ENCODE data around the gene CTAGE8. TPM values are rescaled to one million over a fixed set of nuclear protein-coding genes. Genes with fewer than 3 reads are reported as not detected.
"Not testable (repeated sequence)": the region's sequence is repeated elsewhere in the genome, so short reads cannot be mapped to it uniquely, and the experiment has no call there.

Gene CTAGE8, protein sequence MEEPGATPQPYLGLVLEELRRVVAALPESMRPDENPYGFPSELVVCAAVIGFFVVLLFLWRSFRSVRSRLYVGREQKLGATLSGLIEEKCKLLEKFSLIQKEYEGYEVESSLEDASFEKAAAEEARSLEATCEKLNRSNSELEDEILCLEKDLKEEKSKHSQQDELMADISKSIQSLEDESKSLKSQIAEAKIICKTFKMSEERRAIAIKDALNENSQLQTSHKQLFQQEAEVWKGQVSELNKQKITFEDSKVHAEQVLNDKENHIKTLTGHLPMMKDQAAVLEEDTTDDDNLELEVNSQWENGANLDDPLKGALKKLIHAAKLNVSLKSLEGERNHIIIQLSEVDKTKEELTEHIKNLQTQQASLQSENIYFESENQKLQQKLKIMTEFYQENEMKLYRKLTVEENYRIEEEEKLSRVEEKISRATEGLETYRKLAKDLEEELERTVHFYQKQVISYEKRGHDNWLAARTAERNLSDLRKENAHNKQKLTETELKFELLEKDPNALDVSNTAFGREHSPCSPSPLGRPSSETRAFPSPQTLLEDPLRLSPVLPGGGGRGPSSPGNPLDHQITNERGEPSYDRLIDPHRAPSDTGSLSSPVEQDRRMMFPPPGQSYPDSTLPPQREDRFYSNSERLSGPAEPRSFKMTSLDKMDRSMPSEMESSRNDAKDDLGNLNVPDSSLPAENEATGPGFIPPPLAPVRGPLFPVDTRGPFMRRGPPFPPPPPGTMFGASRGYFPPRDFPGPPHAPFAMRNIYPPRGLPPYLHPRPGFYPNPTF
- total RNA-seq (2022) (5.7 and 6.3 TPM in 2 replicates), Bru-seq, nascent RNA (percentile 51 among the genes with signal in this experiment), BruChase-seq, experiment 1, labeled RNA remaining after a 2-hour chase (percentile 65 among the genes with signal in this experiment), BruChase-seq, experiment 2, labeled RNA remaining after a 6-hour chase (percentile 65 among the genes with signal in this experiment)
- long read RNA-seq, partial matches to known transcripts, result 0 of 4 reads
- long read RNA-seq, other reads (novel, unspliced or antisense), result 0 of 4 reads

DNA sequence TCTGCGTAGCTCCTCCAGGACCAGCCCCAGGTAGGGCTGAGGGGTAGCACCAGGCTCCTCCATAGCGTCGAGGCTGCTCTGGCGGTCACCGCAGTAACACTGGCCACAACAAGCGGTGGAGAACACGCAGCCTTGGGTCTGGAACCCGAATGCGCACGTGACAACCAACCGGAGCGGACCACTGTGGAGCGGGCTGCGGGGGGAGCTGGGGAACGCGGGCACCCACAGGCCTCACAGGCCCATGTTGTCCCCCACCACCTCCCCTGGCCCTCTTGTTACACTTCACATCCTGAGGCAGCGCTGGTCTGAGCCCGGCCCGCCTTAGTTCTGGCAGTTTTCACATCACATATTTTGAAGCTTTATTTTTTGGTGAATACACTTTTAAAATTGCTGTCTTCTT is at the start of gene CTAGE8:
Gene CTAGE8 (minus strand): TSS at position 101 of the 400 bp plus-strand sequence. CDS start 38 bp downstream, at position 63.
- H3K9me3 Mint-ChIP-seq (ENCODE audit: unreplicated experiment); H3K36me3 ChIP-seq (ENCODE audit: control insufficient read depth, insufficient read depth, low read length); H3K36me3 Mint-ChIP-seq (ENCODE audit: insufficient read depth, unreplicated experiment); H3K4me3 Mint-ChIP-seq (ENCODE audit: unreplicated experiment); H3K27me3 Mint-ChIP-seq (ENCODE audit: insufficient read depth, unreplicated experiment); intact Hi-C loops (cut with micrococcal nuclease; ENCODE audit: unreplicated experiment); H3K27ac Mint-ChIP-seq (ENCODE audit: unreplicated experiment); H3K9me3 ChIP-seq; BruUV-seq (replicated peaks); H3K4me3 ChIP-seq (ENCODE audit: low read depth, low read length); H3K27me3 ChIP-seq (replicated peaks; ENCODE audit: control insufficient read depth, insufficient read depth, low read length); H3K4me1 ChIP-seq; DNase-seq; POLR2A ChIA-PET; H3K4me1 Mint-ChIP-seq (ENCODE audit: low read depth, unreplicated experiment); CTCF ChIA-PET: not testable (repeated sequence)

DNA sequence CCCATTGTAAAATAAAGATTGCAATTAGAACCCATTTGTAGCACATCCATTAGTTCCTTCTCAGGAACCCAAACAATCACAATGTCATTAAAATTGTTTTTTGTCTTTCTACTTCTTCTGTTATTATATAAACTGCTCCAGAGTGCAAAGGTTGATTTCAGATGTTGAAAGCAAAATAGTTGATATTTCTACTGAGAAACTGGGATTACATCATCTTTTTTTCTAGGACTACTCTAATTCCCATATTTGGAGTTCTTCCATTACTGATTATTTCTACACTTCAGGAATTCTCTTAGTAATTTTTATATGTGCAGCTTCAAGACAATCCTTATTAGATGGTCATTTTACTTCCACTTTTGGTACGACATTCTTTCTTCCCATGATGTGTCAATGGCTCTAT is 48.4 kb upstream of the CTAGE8 start:
- H3K36me3 ChIP-seq (ENCODE audit: control insufficient read depth, insufficient read depth, low read length); DNase-seq; intact Hi-C loops (cut with micrococcal nuclease; ENCODE audit: unreplicated experiment); H3K4me1 Mint-ChIP-seq (ENCODE audit: low read depth, unreplicated experiment); POLR2A ChIA-PET; H3K36me3 Mint-ChIP-seq (ENCODE audit: insufficient read depth, unreplicated experiment); H3K27me3 Mint-ChIP-seq (ENCODE audit: insufficient read depth, unreplicated experiment); H3K27ac Mint-ChIP-seq (ENCODE audit: unreplicated experiment); BruUV-seq (replicated peaks); H3K4me3 Mint-ChIP-seq (ENCODE audit: unreplicated experiment); H3K9me3 Mint-ChIP-seq (ENCODE audit: unreplicated experiment); H3K27me3 ChIP-seq (replicated peaks; ENCODE audit: control insufficient read depth, insufficient read depth, low read length); CTCF ChIA-PET; H3K4me3 ChIP-seq (ENCODE audit: low read depth, low read length); H3K9me3 ChIP-seq; H3K4me1 ChIP-seq: not testable (repeated sequence)

DNA sequence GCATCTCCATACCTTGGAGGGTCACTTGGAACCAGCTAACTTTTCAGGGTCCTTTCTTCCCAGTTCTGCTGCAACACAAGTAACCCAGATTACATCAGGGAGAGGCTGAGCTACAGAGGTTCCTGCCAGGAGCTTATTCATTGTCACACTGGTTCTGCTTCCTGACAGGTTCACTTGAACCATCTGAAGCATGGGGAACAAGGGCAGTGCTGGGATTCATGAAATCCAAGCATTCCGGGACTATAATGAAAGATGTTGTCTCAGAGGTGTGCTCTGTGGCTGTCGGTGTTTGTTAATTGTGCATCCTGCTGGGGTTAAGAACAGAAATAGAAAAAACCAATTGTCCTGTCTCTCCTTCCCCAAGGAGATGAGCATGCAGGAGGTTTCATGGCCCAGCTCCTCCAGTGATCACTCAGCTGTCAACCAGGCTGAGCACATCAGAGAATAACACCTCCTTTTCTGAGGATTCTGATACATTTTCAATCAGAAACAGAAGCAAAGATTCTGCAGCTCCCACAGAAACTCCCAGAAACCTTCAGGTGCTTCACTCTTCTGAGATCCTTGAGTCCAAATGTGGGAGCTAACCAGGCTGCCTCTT is 42.9 kb upstream of the CTAGE8 start, which contains the start of gene OR2A1:
Gene OR2A1 (plus strand): TSS at position 548 of the 598 bp plus-strand sequence. CDS start 5,706 bp downstream, outside the sequence.
- H3K4me1 Mint-ChIP-seq (ENCODE audit: low read depth, unreplicated experiment); DNase-seq; H3K4me1 ChIP-seq; BruUV-seq (replicated peaks); H3K4me3 ChIP-seq (ENCODE audit: low read depth, low read length); H3K36me3 ChIP-seq (ENCODE audit: control insufficient read depth, insufficient read depth, low read length); H3K27me3 ChIP-seq (replicated peaks; ENCODE audit: control insufficient read depth, insufficient read depth, low read length); H3K27me3 Mint-ChIP-seq (ENCODE audit: insufficient read depth, unreplicated experiment); H3K9me3 Mint-ChIP-seq (ENCODE audit: unreplicated experiment); H3K36me3 Mint-ChIP-seq (ENCODE audit: insufficient read depth, unreplicated experiment); H3K27ac Mint-ChIP-seq (ENCODE audit: unreplicated experiment); H3K9me3 ChIP-seq; intact Hi-C loops (cut with micrococcal nuclease; ENCODE audit: unreplicated experiment); H3K4me3 Mint-ChIP-seq (ENCODE audit: unreplicated experiment); POLR2A ChIA-PET; CTCF ChIA-PET: not testable (repeated sequence)

DNA sequence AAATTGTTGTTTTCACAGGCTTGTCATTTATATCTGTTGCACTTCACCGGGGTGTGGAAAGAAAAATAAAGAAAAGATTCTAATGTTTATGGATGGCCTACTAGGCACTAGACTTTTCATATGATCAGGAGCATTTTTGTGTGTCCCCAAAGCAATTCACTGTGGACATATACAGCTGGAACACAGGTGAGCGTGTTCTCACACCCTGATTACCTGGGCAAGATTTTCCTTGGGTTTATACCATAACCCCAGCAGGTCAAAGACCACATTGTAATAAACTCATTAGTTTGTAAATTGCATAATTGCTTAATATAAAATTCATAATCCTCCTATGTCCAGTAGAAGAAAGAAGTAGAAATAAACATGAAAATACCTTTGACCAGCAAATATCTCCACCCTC is 42.1 kb upstream of the CTAGE8 start:
- H3K9me3 Mint-ChIP-seq (ENCODE audit: unreplicated experiment); H3K4me3 Mint-ChIP-seq (ENCODE audit: unreplicated experiment); H3K4me3 ChIP-seq (ENCODE audit: low read depth, low read length); H3K36me3 ChIP-seq (ENCODE audit: control insufficient read depth, insufficient read depth, low read length); CTCF ChIA-PET; intact Hi-C loops (cut with micrococcal nuclease; ENCODE audit: unreplicated experiment); H3K27me3 Mint-ChIP-seq (ENCODE audit: insufficient read depth, unreplicated experiment); H3K4me1 ChIP-seq; H3K9me3 ChIP-seq; POLR2A ChIA-PET; DNase-seq; H3K36me3 Mint-ChIP-seq (ENCODE audit: insufficient read depth, unreplicated experiment); BruUV-seq (replicated peaks); H3K4me1 Mint-ChIP-seq (ENCODE audit: low read depth, unreplicated experiment); H3K27ac Mint-ChIP-seq (ENCODE audit: unreplicated experiment); H3K27me3 ChIP-seq (replicated peaks; ENCODE audit: control insufficient read depth, insufficient read depth, low read length): not testable (repeated sequence)

DNA sequence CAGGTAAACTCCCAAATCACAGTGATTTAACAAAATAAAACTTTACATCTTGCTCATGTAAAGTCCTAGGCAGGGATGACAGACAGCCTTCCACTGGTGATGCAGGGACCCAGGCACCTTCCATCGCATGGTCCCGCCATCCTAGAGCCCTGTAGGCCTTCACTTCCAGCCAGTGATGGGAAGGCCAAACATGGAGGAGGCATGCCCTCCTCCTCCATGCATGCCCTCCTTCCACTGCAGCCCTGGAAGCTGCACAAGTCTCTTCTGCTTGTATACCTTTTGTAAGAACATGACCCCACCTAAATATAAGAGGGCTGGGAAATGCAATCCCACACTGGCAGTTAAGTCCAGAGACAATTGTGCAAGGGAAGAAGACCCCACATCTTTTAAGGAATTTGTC is 40.6 kb upstream of the CTAGE8 start:
- not testable (repeated sequence) for BruUV-seq (replicated peaks)

DNA sequence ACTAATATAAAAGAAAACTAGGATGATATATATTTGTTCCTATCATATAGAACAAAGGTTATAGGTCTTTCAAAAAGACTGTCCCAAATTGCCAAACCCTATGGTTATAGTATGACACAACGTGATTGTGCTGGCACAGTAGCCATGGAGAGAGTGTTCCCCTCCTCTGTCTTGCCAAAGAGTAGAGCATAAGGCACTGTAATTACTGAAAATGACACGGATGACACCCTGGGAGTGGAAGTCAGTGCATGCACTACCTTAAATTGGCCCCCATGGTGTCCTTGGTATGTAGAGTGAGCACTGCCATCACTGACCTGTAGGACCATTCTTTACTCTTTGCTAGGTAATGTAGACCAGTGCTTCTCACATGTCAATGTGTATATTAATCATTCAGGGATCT is 36.1 kb upstream of the CTAGE8 start:
- BruUV-seq (replicated peaks); intact Hi-C loops (cut with micrococcal nuclease; ENCODE audit: unreplicated experiment): not testable (repeated sequence)

More for the DNA sequence above, 40.6 kb upstream of the CTAGE8 start:
- DNase-seq; intact Hi-C loops (cut with micrococcal nuclease; ENCODE audit: unreplicated experiment); H3K27me3 ChIP-seq (replicated peaks; ENCODE audit: control insufficient read depth, insufficient read depth, low read length); POLR2A ChIA-PET; H3K9me3 ChIP-seq; H3K27me3 Mint-ChIP-seq (ENCODE audit: insufficient read depth, unreplicated experiment); H3K27ac Mint-ChIP-seq (ENCODE audit: unreplicated experiment); H3K36me3 Mint-ChIP-seq (ENCODE audit: insufficient read depth, unreplicated experiment); H3K36me3 ChIP-seq (ENCODE audit: control insufficient read depth, insufficient read depth, low read length); H3K4me1 Mint-ChIP-seq (ENCODE audit: low read depth, unreplicated experiment); H3K9me3 Mint-ChIP-seq (ENCODE audit: unreplicated experiment); CTCF ChIA-PET; H3K4me3 ChIP-seq (ENCODE audit: low read depth, low read length); H3K4me1 ChIP-seq; H3K4me3 Mint-ChIP-seq (ENCODE audit: unreplicated experiment): not testable (repeated sequence)

More for the DNA sequence above, 36.1 kb upstream of the CTAGE8 start:
- H3K4me1 Mint-ChIP-seq (ENCODE audit: low read depth, unreplicated experiment); H3K4me1 ChIP-seq; H3K4me3 ChIP-seq (ENCODE audit: low read depth, low read length); H3K36me3 Mint-ChIP-seq (ENCODE audit: insufficient read depth, unreplicated experiment); H3K36me3 ChIP-seq (ENCODE audit: control insufficient read depth, insufficient read depth, low read length); H3K9me3 Mint-ChIP-seq (ENCODE audit: unreplicated experiment); H3K27ac Mint-ChIP-seq (ENCODE audit: unreplicated experiment); CTCF ChIA-PET; H3K27me3 Mint-ChIP-seq (ENCODE audit: insufficient read depth, unreplicated experiment); POLR2A ChIA-PET; H3K27me3 ChIP-seq (replicated peaks; ENCODE audit: control insufficient read depth, insufficient read depth, low read length); DNase-seq; H3K4me3 Mint-ChIP-seq (ENCODE audit: unreplicated experiment); H3K9me3 ChIP-seq: not testable (repeated sequence)

Measured in Caco-2 (cell line).